Sigmoid colon (tissue), 3 donors: ENCODE measurements around the gene ATP6V0A1.

Source experiments
- CTCF ChIP-seq, 4 experiments: fragments of 450-650 bp in 3 of 4; fragments of 200-600 bp in 1 of 4; IDR thresholded peaks; one replicate each; pipeline ENCODE4 v1.5.1; 2016 to 2019; ENCODE audit warnings: antibody characterized with exemption in 4 of 4, mild to moderate bottlenecking in 3 of 4, moderate library complexity in 2 of 4
- POLR2A ChIP-seq, 2 donors: fragments of 450-650 bp; IDR thresholded peaks; one replicate each; pipeline ENCODE4 v1.6.1; 2016; ENCODE audit warnings: antibody characterized with exemption in 2 of 2, mild to moderate bottlenecking in 2 of 2, moderate library complexity in 2 of 2

DNA sequence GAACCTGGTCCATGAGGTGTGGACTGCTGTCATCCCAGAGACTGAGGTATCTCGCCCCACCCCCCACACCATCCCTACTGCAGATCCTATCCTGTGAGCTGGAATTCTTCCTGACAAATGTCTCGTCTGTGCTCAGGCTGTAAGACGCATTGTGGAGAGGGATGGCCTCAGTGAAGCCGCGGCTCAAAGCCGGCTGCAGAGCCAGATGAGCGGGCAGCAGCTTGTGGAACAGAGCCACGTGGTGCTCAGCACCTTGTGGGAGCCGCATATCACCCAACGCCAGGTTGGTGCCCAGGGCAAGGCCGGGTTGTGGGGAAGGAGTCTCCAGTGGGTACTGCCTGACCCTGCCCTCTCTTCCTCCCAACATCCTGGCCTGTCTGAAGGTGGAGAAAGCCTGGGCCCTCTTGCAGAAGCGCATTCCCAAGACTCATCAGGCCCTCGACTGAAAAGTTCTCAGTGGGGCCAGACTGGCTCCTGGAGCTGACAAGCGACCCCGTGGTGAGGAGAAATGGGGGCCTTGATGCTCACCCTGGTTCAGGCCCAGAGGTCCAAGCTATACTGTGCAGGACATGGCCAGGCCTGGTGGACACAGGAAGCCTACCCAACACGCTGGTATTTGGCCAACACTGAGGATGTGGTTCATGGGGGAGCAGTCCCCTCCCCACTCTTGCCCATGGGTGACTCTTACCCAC lies 107.0 kb downstream of the ATP6V0A1 start:
- TF ChIP-seq CTCF (IDR thresholded peaks at IDR 0.05), result no peak
- TF ChIP-seq POLR2A (IDR thresholded peaks at IDR 0.05), result no peak
